CD8-positive, alpha-beta memory T cell (primary cell): Measurements from ENCODE around the gene ZNF26. TPM values are rescaled to one million over a fixed set of nuclear protein-coding genes. Genes with fewer than 3 reads are reported as not detected.
"Not testable (repeated sequence)": the region's sequence is repeated elsewhere in the genome, so short reads cannot be mapped to it uniquely, and the experiment has no call there.

Experiments
- CTCF ChIA-PET: fragments of 350-600 bp; sonication (Branson Sonifier 250); formaldehyde crosslinking; loops from one replicate; lab custom pipeline; 2021; ENCODE audit warnings: antibody characterized with exemption; lab: Charles Lee
- POLR2A ChIA-PET: fragments of 350-600 bp; sonication (Branson Sonifier 250); formaldehyde crosslinking; loops from one replicate; lab custom pipeline; 2021; ENCODE audit warnings: antibody characterized with exemption; lab: Charles Lee
- DNase-seq, 5 donors: peaks; one replicate each; pipeline versions ENCODE4 v3.0.0 to v3.0.0-alpha.2; 2020 to 2022; ENCODE audit warnings: mixed read lengths in 1 of 5
- H3K27ac ChIP-seq: one replicate; pipeline ENCODE4 v1.7.0; 2013; ENCODE audit warnings: low read depth, mild to moderate bottlenecking, low read length, moderate library complexity
- H3K27me3 ChIP-seq: 2 replicates; pipeline ENCODE4 v1.7.0; 2013; ENCODE audit warnings: low read length, mild to moderate bottlenecking; ENCODE audit not compliant: insufficient read depth, poor library complexity, severe bottlenecking
- H3K36me3 ChIP-seq: 2 replicates; pipeline ENCODE4 v1.7.0; 2013; ENCODE audit warnings: mild to moderate bottlenecking, low read length, moderate library complexity; ENCODE audit not compliant: insufficient read depth
- H3K4me1 ChIP-seq: 2 replicates; pipeline ENCODE4 v1.7.0; 2013; ENCODE audit warnings: mild to moderate bottlenecking, low read length, moderate library complexity; ENCODE audit not compliant: insufficient read depth
- H3K4me3 ChIP-seq: 2 replicates; pipeline ENCODE4 v1.7.0; 2013; ENCODE audit warnings: mild to moderate bottlenecking, low read length
- H3K9me3 ChIP-seq: 2 replicates; pipeline ENCODE4 v1.7.0; 2013; ENCODE audit warnings: mild to moderate bottlenecking, low read length
- H3K27ac Mint-ChIP-seq, 8 donors: one replicate each; pipeline ENCODE4 v1.8.0; 2020 to 2021; ENCODE audit warnings: mixed read lengths in 8 of 8, mild to moderate bottlenecking in 6 of 8, inconsistent platforms in 3 of 8, moderate library complexity in 3 of 8
- H3K27me3 Mint-ChIP-seq, 2 donors: one replicate each; pipeline ENCODE4 v1.8.0; 2020 to 2021; ENCODE audit warnings: mixed read lengths in 2 of 2, mild to moderate bottlenecking in 1 of 2, moderate library complexity in 1 of 2
- H3K36me3 Mint-ChIP-seq, 3 donors: one replicate each; pipeline ENCODE4 v1.8.0; 2020 to 2021; ENCODE audit warnings: mixed read lengths in 3 of 3, inconsistent platforms in 1 of 3, mild to moderate bottlenecking in 1 of 3
- H3K4me1 Mint-ChIP-seq, 3 donors: one replicate each; pipeline ENCODE4 v1.8.0; 2020 to 2021; ENCODE audit warnings: mixed read lengths in 3 of 3, inconsistent platforms in 1 of 3, mild to moderate bottlenecking in 1 of 3
- H3K4me3 Mint-ChIP-seq, 7 donors: one replicate each; pipeline ENCODE4 v1.8.0; 2020 to 2021; ENCODE audit warnings: mixed read lengths in 7 of 7, mild to moderate bottlenecking in 6 of 7, moderate library complexity in 4 of 7, inconsistent platforms in 2 of 7
- H3K9me3 Mint-ChIP-seq, 5 donors: one replicate each; pipeline ENCODE4 v1.8.0; 2020 to 2022; ENCODE audit warnings: mixed read lengths in 5 of 5, mild to moderate bottlenecking in 3 of 5, moderate library complexity in 2 of 5, inconsistent platforms in 1 of 5
- polyA plus RNA-seq: library from polyadenylated mRNA; unstranded; fragments of 300-500 nt; fragmentation: Illumina TruSeq; gene quantifications from one replicate; pipeline ENCODE4 v1.2.3, GENCODE V29; 2021
- total RNA-seq, 2 experiments: library from RNA; stranded (reverse); gene quantifications; one replicate each; pipeline ENCODE4 v1.2.3, GENCODE V29; 2021

Gene ZNF26
- total and polyA plus RNA-seq, 3 experiments from 2014 or later = 15.5 to 19.3 (median 16.5) TPM

DNA sequence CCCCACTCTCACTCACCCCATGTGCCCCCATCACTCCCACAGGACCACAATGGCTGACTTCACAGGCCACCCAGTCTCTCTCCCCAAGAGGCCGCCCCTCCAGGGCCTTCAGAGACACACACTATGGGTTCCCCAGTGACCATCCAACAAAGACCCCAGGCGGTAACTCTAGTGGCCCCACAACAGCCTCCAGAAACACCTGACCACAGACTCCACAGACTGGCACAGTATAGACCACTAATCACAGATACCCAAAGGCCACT, 33.1 kb upstream of the ZNF26 start:
- Mint-ChIP-seq H3K4me1 (peaks cover 29 to 40% (median 35%) of the 10 kb centered on the region in 3 donors), H3K9me3 (peaks cover 0 to 22% (median 10%) of the 10 kb centered on the region in 5 donors)
- POLR2A ChIA-PET = no interaction called here

DNA sequence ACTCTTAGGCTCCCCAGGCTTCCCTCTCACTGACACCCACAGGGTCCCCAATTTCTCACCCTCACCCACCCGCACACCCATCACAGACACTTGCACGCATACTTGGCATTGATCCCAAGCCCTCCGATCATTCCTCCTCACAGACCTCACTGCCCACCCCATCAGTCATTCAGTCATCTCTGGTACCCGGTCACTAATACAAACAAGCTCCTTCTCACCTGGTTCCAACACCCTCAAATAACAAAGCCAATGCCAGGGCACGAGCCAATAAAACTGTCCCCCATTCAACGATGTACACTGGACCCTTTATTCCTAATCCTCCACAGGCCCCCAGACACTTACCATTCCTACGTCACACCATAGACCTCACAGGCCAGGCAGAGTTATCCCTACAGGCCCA, 32.4 kb upstream of the ZNF26 start:
- peak overlapping the region in 5 of 7 donors; percentile 2 to 46 (median 35) for H3K4me3 Mint-ChIP-seq
- POLR2A ChIA-PET = no interaction called here

More for the DNA sequence above, 33.1 kb upstream of the ZNF26 start:
- CTCF ChIA-PET = no interaction called here
- H3K27me3 Mint-ChIP-seq = no peaks in the 10 kb centered on the region
- no peaks in the 10 kb centered on the region for H3K27me3 ChIP-seq
- H3K4me3 Mint-ChIP-seq = peak overlapping the region in 2 of 7 donors; percentile 46 to 79
- no peak overlapping the region for H3K27ac ChIP-seq
- H3K4me3 ChIP-seq = no peak overlapping the region
- peaks cover 12 to 32% (median 23%) of the 10 kb centered on the region in 3 donors for H3K36me3 Mint-ChIP-seq
- H3K9me3 ChIP-seq = no peaks in the 10 kb centered on the region
- H3K36me3 ChIP-seq = no peaks in the 10 kb centered on the region
- no peak for DNase-seq
- peaks cover 12% of the 10 kb centered on the region for H3K4me1 ChIP-seq
- no peak overlapping the region for H3K27ac Mint-ChIP-seq

DNA sequence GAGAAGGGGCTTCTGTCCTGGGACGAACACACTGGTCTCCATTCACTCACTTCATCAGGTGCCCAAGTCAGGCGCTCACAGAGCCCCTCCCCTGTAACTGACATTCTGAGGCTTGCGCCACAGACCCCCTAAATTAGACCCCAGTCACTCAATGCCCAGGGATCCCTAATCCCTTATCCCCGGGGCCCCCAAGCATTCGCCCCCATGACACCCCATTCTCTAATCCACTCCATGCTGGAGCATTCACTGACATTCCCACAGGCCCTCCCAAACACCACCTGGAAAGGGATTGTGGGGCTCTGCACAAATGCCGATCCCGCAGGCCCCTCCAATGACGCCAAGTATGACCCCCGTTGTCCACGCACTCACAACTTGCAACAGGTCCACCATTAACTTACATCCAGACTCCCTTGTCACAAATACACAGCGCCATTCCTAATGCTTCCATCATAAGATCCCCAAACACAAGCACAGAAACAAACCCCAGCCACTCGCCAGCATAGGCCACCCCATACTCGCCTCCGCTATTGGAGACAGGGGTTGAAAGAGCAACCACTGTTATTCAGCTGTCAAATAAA, 31.6 kb upstream of the ZNF26 start:
- H3K9me3 ChIP-seq = no peaks in the 10 kb centered on the region
- Mint-ChIP-seq H3K27me3 (no peaks in the 10 kb centered on the region), H3K4me1 (peaks cover 30 to 42% (median 37%) of the 10 kb centered on the region in 3 donors), H3K4me3 (peak overlapping the region; percentile 91 to 98 (median 94)), H3K36me3 (peaks cover 9 to 17% (median 9%) of the 10 kb centered on the region in 3 donors), H3K9me3 (peaks cover 0 to 9% (median 1%) of the 10 kb centered on the region in 5 donors), H3K27ac (peak overlapping the region; percentile 20 to 88 (median 68))
- no peak overlapping the region for H3K27ac ChIP-seq
- DNase-seq = no peak
- no peaks in the 10 kb centered on the region for H3K27me3 ChIP-seq
- H3K4me3 ChIP-seq = no peak overlapping the region
- H3K4me1 ChIP-seq = peaks cover 12% of the 10 kb centered on the region
- POLR2A ChIA-PET = no interaction called here
- CTCF ChIA-PET = no interaction called here
- H3K36me3 ChIP-seq = no peaks in the 10 kb centered on the region

More for the DNA sequence above, 32.4 kb upstream of the ZNF26 start:
- Histone ChIP-seq H3K9me3 (no peaks in the 10 kb centered on the region), H3K27me3 (no peaks in the 10 kb centered on the region), H3K36me3 (no peaks in the 10 kb centered on the region), H3K27ac (no peak overlapping the region), H3K4me3 (no peak overlapping the region), H3K4me1 (peaks cover 12% of the 10 kb centered on the region)
- H3K27ac Mint-ChIP-seq = peak overlapping the region in 3 of 8 donors; percentile 46 to 86 (median 61)
- peaks cover 12 to 25% (median 16%) of the 10 kb centered on the region in 3 donors for H3K36me3 Mint-ChIP-seq
- H3K27me3 Mint-ChIP-seq = no peaks in the 10 kb centered on the region
- CTCF ChIA-PET = no interaction called here
- peaks cover 0 to 16% (median 4%) of the 10 kb centered on the region in 5 donors for H3K9me3 Mint-ChIP-seq
- peaks cover 29 to 40% (median 35%) of the 10 kb centered on the region in 3 donors for H3K4me1 Mint-ChIP-seq
- DNase-seq = no peak

DNA sequence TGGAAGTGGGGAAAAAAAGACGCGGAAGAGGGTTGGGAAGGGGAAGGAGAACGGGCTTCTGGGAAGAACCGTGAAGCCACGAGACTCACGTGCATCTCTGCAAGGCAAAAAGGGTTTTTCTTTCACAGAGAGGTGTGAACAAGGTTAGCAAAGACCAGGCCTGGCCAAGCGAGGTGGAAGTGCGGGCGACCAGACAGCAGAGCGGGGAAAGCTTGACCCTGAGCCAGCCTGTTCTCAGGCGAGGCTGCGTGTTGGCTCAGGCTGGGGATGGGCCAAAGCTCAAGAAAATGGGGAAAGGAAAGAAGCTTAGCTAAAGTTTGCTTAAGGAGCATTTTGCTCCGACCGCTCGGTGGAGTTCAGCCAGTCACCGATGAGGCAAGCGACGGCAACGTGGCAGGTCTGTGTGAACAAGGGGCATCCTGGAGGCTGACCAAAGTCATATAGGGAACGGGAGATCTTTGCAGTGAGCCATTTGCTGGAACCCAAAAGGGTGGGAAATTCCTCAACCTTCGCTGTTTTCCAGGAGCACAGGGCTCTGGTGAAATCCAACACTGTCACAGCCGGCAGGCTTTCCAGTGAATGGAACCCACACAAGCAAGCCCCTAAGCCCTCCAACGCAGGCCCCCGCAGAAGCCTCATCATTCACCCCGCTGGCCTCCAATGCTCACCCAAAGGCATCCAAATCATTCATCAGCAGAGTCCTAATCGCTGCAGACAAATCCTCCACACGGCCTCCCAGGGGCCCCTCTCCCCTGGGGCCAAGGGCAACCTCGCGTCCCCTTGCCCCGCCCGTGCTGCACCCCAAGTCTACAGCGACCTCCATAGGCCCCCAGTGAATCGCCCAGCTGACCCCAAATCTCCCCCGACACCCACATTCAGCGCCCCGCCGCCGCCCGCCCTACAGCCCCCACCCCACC, 30.8 kb upstream of the ZNF26 start:
- no peak overlapping the region for H3K27ac ChIP-seq
- H3K27me3 Mint-ChIP-seq = no peaks in the 10 kb centered on the region
- no peaks in the 10 kb centered on the region for H3K27me3 ChIP-seq
- POLR2A ChIA-PET = interaction anchor here (0.8 to 1.0 kb wide), 2 partner anchors 31 to 228 kb away, joined by 3 read pairs; partner anchors contain the start of gene ZNF26
- peaks cover 0 to 6% (median 0%) of the 10 kb centered on the region in 5 donors for H3K9me3 Mint-ChIP-seq
- H3K4me3 Mint-ChIP-seq = peak overlapping the region; percentile 91 to 98 (median 94)
- H3K27ac Mint-ChIP-seq = peak overlapping the region; percentile 33 to 88 (median 69)
- peaks cover 12% of the 10 kb centered on the region for H3K4me1 ChIP-seq
- peaks cover 31 to 44% (median 39%) of the 10 kb centered on the region in 3 donors for H3K4me1 Mint-ChIP-seq
- H3K36me3 ChIP-seq = no peaks in the 10 kb centered on the region
- H3K36me3 Mint-ChIP-seq = peaks cover 9 to 15% (median 9%) of the 10 kb centered on the region in 3 donors
- DNase-seq = no peak
- peak overlapping the region; percentile 58 for H3K4me3 ChIP-seq
- CTCF ChIA-PET = no interaction called here
- no peaks in the 10 kb centered on the region for H3K9me3 ChIP-seq

DNA sequence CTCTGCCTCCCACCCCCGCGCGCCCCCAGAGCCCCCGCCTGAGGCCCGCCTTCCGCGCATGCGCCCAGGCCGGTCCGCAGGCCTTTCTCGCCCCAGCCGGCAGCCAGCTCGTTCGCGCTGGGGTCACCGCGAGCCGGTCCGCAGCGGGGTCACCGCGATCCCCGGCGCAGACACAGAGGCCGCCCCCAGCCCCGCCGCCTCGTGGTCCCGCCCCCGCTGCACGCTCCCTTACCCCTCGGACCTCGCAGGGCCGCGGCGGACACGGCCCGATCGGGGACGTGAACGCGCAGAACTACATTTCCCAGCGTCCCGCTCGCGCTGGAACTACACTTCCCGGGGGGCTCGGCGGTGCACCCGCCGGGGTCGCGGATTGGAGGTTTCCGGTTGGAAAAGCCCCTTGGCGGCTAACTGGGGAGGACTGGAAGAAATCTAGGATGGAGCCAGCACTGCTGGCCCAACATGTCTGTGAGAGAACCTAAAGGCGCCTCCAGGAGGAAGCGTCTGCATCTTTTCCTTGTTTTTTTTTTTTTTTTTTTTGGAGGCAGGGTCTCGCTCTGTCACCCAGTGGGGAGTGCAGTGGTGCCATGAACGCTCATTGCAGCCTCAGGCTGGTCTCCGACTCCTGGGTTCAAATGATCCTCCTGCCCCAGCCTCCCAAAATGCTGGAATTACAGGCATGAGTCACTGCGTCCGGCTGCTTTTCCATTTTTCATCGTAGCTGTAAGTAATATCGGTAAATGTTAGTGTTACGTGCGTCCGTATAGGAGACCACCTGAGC, 30.0 kb upstream of the ZNF26 start, which contains the start of gene ZNF605:
ZNF605 (minus strand) TSS at position 296 of the 778 bp plus-strand sequence. CDS start 10,671 bp downstream, outside the sequence.
- no peaks in the 10 kb centered on the region for H3K27me3 ChIP-seq
- H3K27me3 Mint-ChIP-seq = no peaks in the 10 kb centered on the region
- H3K36me3 Mint-ChIP-seq = peaks cover 9 to 15% (median 9%) of the 10 kb centered on the region in 3 donors
- POLR2A ChIA-PET = interaction anchor here (0.8 to 1.0 kb wide), 3 partner anchors 30 to 227 kb away, joined by 3 to 4 read pairs (median 3); partner anchors contain the start of gene ZNF26
- CTCF ChIA-PET = interaction anchor here (0.6 to 1.3 kb wide), 2 partner anchors 17 to 52 kb away, joined by 3 to 5 read pairs; no protein-coding TSS in a partner anchor
- no peaks in the 10 kb centered on the region for H3K9me3 ChIP-seq
- H3K4me3 ChIP-seq = peak within 1 kb of the TSS; percentile 98
- peak; percentile 82 to 89 (median 85) for DNase-seq
- H3K4me3 Mint-ChIP-seq = peak within 1 kb of the TSS; percentile 91 to 98 (median 94)
- H3K4me1 Mint-ChIP-seq = peaks cover 31 to 46% (median 39%) of the 10 kb centered on the region in 3 donors
- H3K27ac ChIP-seq = peak within 1 kb of the TSS; percentile 77
- peaks cover 12% of the 10 kb centered on the region for H3K4me1 ChIP-seq
- peak within 1 kb of the TSS; percentile 70 to 97 (median 93) for H3K27ac Mint-ChIP-seq
- peaks cover 0 to 6% (median 0%) of the 10 kb centered on the region in 5 donors for H3K9me3 Mint-ChIP-seq
- no peaks in the 10 kb centered on the region for H3K36me3 ChIP-seq

DNA sequence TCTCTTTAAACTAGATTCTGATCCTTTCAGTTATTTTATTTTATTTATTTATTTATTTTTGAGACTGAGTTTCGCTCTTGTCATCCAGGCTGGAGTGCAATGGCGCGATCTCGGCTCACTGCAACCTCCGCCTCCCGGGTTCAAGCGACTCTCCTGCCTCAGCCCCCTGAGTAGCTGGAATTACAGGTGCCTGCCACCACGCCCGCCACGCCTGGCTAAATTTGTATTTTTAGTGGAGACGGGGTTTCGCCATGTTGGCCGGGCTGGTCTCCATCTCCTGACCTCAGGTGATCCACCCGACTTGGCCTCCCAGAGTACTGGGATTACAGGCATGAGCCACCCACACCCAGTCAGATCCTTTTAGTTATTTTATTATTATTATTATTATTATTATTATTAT, 24.4 kb upstream of the ZNF26 start:
- H3K4me3 Mint-ChIP-seq = peak overlapping the region in 1 of 7 donors; percentile 12
- H3K4me1 ChIP-seq, H3K4me3 ChIP-seq, H3K27ac ChIP-seq, H3K27ac Mint-ChIP-seq, POLR2A ChIA-PET, CTCF ChIA-PET, DNase-seq, H3K36me3 ChIP-seq, H3K9me3 ChIP-seq, H3K27me3 Mint-ChIP-seq, H3K27me3 ChIP-seq, H3K9me3 Mint-ChIP-seq: not testable (repeated sequence)
- H3K36me3 Mint-ChIP-seq = peaks cover 10 to 18% (median 17%) of the 10 kb centered on the region in 3 donors
- H3K4me1 Mint-ChIP-seq = peaks cover 5 to 12% (median 6%) of the 10 kb centered on the region in 3 donors

DNA sequence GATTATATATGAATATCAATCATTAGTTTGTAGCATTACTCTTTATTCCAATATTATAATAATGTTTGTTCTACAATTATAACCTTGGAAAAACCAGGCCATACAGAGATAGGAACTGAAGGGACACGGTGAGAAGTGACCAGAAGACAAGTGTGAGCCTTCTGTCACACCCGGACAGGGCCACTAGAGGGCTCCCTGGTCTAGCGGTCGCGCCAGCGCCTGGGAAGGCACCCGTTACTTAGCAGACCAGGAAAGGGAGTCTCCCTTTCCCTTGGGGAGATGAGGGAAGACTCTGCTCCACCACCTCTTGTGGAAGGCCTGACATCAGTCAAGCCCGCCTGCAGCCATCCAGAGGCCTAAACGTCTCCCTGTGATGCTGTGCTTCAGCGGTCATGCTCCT, 22.2 kb upstream of the ZNF26 start:
- H3K4me3 Mint-ChIP-seq, POLR2A ChIA-PET, CTCF ChIA-PET, H3K9me3 ChIP-seq, DNase-seq, H3K9me3 Mint-ChIP-seq, H3K4me1 ChIP-seq, H3K36me3 ChIP-seq, H3K27ac Mint-ChIP-seq, H3K4me3 ChIP-seq, H3K27me3 ChIP-seq, H3K4me1 Mint-ChIP-seq, H3K27me3 Mint-ChIP-seq, H3K27ac ChIP-seq: not testable (repeated sequence)
- H3K36me3 Mint-ChIP-seq = peaks cover 10 to 20% (median 17%) of the 10 kb centered on the region in 3 donors
